Thymus (tissue), 11 donors: ENCODE data around the gene REM1. TPM values are rescaled to one million over a fixed set of nuclear protein-coding genes. Genes with fewer than 3 reads are reported as not detected.
A peak's percentile ranks its signal among the peaks of the same experiment; 100 is the strongest.
"Not testable (repeated sequence)": the region's sequence is repeated elsewhere in the genome, so short reads cannot be mapped to it uniquely, and the experiment has no call there.

Experiments
- DNase-seq, 9 donors: peaks; one replicate each; pipeline ENCODE4 v3.0.0-alpha.2; 2013; ENCODE audit warnings: low spot score in 9 of 9, low read depth in 6 of 9, missing footprints in 1 of 9
- H3K27ac ChIP-seq, 2 donors: one replicate each; pipeline ENCODE4 v1.5.1; 2013; ENCODE audit warnings: control low read depth in 1 of 2, low read depth in 1 of 2, low read length in 1 of 2, mild to moderate bottlenecking in 1 of 2, moderate library complexity in 1 of 2
- H3K27me3 ChIP-seq, 2 donors: one replicate each; pipeline ENCODE4 v1.5.1; 2013; ENCODE audit warnings: low read length in 1 of 2; ENCODE audit not compliant: control insufficient read depth in 2 of 2, insufficient read depth in 1 of 2
- H3K36me3 ChIP-seq, 2 donors: one replicate each; pipeline ENCODE4 v1.5.1; 2013; ENCODE audit warnings: low read length in 1 of 2, mild to moderate bottlenecking in 1 of 2, moderate library complexity in 1 of 2; ENCODE audit not compliant: control insufficient read depth in 2 of 2, insufficient read depth in 2 of 2
- H3K4me1 ChIP-seq, 2 donors: one replicate each; pipeline ENCODE4 v1.5.1; 2013; ENCODE audit warnings: low read length in 2 of 2; ENCODE audit not compliant: control insufficient read depth in 2 of 2, insufficient read depth in 2 of 2
- H3K4me3 ChIP-seq, 2 donors: one replicate each; pipeline ENCODE4 v1.5.1; 2013; ENCODE audit warnings: low read length in 2 of 2, control low read depth in 1 of 2, mild to moderate bottlenecking in 1 of 2
- H3K9me3 ChIP-seq, 2 donors: one replicate each; pipeline ENCODE4 v1.5.1; 2013; ENCODE audit warnings: low read length in 1 of 2, mild to moderate bottlenecking in 1 of 2; ENCODE audit not compliant: control insufficient read depth in 2 of 2, insufficient read depth in 1 of 2
- WGBS: extraction: QIAGEN DNeasy Blood & Tissue Kit; methylation state at CpG from one replicate; pipeline ENCODE4 v1.1.7; 2013; 5-methylcytosine and 5-hydroxymethylcytosine counted together
- polyA plus RNA-seq: library from polyadenylated mRNA; stranded (reverse); fragments of 200-250 nt; gene quantifications from one replicate; pipeline ENCODE4 v1.2.3, GENCODE V29; 2013
- total RNA-seq: library from RNA; stranded (reverse); fragments of 120-200 nt; gene quantifications from one replicate; pipeline ENCODE4 v1.2.4, GENCODE V29; 2013
- donor health status: healthy.

Gene REM1
- total and polyA plus RNA-seq, 2 donors = 0.99 to 1.2 TPM

- Histone ChIP-seq H3K9me3 (no peaks in the 10 kb centered on the region), H3K4me1 (no peaks in the 10 kb centered on the region), H3K36me3 (no peaks in the 10 kb centered on the region), H3K27me3 (peaks cover 0 to 8% of the 10 kb centered on the region in 2 donors), H3K27ac (no peak overlapping the region), H3K4me3 (no peak overlapping the region)
- 62% methylated on average over 6 of the region's 6 CpGs for WGBS
- DNase-seq = no peak
Measured at GRCh38 chr20:31497838-31498540, 22.9 kb downstream of the REM1 start.

DNA sequence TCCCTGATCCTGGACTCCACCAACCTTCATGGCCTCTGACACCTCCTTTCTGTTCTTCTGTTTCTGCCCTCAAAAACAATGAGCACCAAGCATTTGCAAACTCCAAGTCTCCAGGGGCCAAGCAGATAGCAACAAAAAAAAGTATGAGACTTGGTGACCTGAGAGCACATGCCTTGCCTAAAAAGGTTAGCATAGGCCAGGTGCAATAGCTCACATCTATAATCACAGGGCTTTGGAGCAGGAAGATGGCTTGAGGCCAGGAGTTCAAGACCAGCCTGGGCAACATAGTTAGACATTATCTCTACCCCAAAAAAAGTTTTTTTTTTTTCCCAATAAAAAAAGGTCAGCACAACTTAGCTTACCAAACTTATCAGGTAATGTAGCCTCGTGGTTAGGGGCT, 25.4 kb downstream of the REM1 start:
- no peaks in the 10 kb centered on the region for H3K4me1 ChIP-seq
- no peak for DNase-seq
- peaks cover 0 to 11% of the 10 kb centered on the region in 2 donors for H3K27me3 ChIP-seq
- H3K27ac ChIP-seq = no peak overlapping the region
- WGBS = 61% methylated on average over 1 of the region's 1 CpG
- no peak overlapping the region for H3K4me3 ChIP-seq
- H3K9me3 ChIP-seq = no peaks in the 10 kb centered on the region
- no peaks in the 10 kb centered on the region for H3K36me3 ChIP-seq

DNA sequence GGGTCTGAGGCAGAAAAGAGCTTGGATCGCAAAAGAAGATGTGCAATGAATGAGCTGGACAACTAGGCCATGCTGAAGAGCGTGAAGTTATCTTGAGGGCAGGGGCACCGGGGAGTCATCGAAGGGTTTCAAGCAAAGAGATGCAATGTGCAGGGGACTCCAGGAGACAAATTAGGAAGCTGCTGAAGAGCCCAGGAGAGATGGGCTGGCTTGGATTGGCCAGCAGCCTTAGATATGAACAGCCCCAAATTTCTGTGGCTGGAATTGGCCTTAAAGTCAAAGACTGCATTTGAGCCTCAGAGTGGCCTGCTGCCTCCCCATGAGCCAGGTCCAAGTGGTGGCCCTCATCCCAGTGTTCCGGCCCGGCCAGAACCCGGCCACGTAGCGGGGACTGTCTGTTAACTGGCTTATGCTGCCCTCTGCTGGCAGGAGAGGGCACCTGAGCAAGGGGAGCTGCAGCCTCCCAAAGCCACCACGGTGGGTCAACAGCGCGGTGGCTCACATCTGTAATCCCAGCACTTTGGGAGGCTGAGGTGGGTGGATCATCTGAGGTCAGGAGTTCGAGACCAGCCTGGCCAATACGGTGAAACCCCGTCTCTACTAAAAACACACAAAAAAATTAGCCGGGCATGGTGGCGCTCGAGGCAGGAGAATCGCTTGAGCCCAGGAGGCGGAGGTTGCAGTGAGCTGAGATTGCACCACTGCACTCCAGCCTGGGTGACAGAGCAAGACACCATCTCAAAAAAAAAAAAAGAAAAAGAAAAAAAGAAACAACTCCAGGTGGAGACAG, 28.0 kb downstream of the REM1 start:
- peak; percentile 19 to 72 (median 58) for DNase-seq
- not testable (repeated sequence) for H3K9me3 ChIP-seq, H3K27me3 ChIP-seq, H3K4me3 ChIP-seq, H3K36me3 ChIP-seq, H3K27ac ChIP-seq, H3K4me1 ChIP-seq
- WGBS = 37% methylated on average over 20 of the region's 20 CpGs

DNA sequence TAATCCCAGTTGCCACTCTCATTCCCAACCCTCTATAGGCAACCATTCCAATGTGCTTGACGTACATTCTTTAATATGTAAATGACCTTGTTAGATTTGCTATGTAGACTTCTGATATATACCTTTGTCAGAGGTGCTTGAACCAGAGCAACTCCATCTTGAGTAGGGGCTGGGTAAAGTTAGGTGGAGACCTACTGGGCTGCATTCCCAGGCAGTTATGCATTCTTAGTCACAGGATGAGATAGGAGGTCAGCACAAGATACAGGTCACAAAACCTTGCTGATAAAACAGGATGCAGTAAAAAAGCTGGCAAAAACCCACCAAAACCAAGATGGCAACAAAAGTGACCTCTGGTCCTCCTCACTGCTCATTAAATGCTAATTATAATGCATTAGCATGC, 30.8 kb downstream of the REM1 start:
- no peaks in the 10 kb centered on the region for H3K4me1 ChIP-seq
- H3K27ac ChIP-seq = no peak overlapping the region
- H3K36me3 ChIP-seq = no peaks in the 10 kb centered on the region
- peaks cover 0 to 6% of the 10 kb centered on the region in 2 donors for H3K27me3 ChIP-seq
- no peak for DNase-seq
- H3K4me3 ChIP-seq = no peak overlapping the region
- WGBS = 95% methylated on average over 1 of the region's 1 CpG
- no peaks in the 10 kb centered on the region for H3K9me3 ChIP-seq

- H3K36me3 ChIP-seq = no peaks in the 10 kb centered on the region
- no peaks in the 10 kb centered on the region for H3K4me1 ChIP-seq
- no peaks in the 10 kb centered on the region for H3K9me3 ChIP-seq
- no peak overlapping the region for H3K27ac ChIP-seq
- no peak overlapping the region for H3K4me3 ChIP-seq
- no peak for DNase-seq
- peaks cover 0 to 1% of the 10 kb centered on the region in 2 donors for H3K27me3 ChIP-seq
- 94% methylated on average over 5 of the region's 5 CpGs for WGBS
Measured at GRCh38 chr20:31508517-31509244, 33.6 kb downstream of the REM1 start.

- H3K36me3 ChIP-seq = peaks cover 0 to 4% of the 10 kb centered on the region in 2 donors
- no peaks in the 10 kb centered on the region for H3K9me3 ChIP-seq
- under 1% methylated on average over 86 of the region's 86 CpGs for WGBS
- peaks cover 15 to 24% of the 10 kb centered on the region in 2 donors for H3K4me1 ChIP-seq
- no peaks in the 10 kb centered on the region for H3K27me3 ChIP-seq
- H3K27ac ChIP-seq = peak within 1 kb of the TSS; percentile 61 to 76
- peak within 1 kb of the TSS; percentile 96 to 97 for H3K4me3 ChIP-seq
- DNase-seq = peak; percentile 84 to 96 (median 88)
Measured at GRCh38 chr20:31514154-31515071, 39.3 kb downstream of the REM1 start, which contains the start of gene HM13. Gene HM13 (plus strand): TSS chr20:31514442. CDS start chr20:31514552, 110 bp downstream.

GRCh38 chr20:31515072-31515774, 40.1 kb downstream of the REM1 start:
- H3K9me3 ChIP-seq = no peaks in the 10 kb centered on the region
- peaks cover 0 to 5% of the 10 kb centered on the region in 2 donors for H3K36me3 ChIP-seq
- H3K4me1 ChIP-seq = peaks cover 15 to 24% of the 10 kb centered on the region in 2 donors
- DNase-seq = peak in 1 of 9 donors; percentile 11
- H3K27me3 ChIP-seq = no peaks in the 10 kb centered on the region
- 24% methylated on average over 4 of the region's 4 CpGs for WGBS
- H3K27ac ChIP-seq = no peak overlapping the region
- H3K4me3 ChIP-seq = peak overlapping the region; percentile 96 to 97

GRCh38 chr20:31515775-31516107, 40.7 kb downstream of the REM1 start:
- WGBS = 73% methylated on average over 3 of the region's 3 CpGs
- H3K27me3 ChIP-seq = no peaks in the 10 kb centered on the region
- H3K4me3 ChIP-seq = peak overlapping the region; percentile 96 to 97
- H3K27ac ChIP-seq = no peak overlapping the region
- H3K36me3 ChIP-seq = peaks cover 2 to 5% of the 10 kb centered on the region in 2 donors
- no peak for DNase-seq
- peaks cover 15 to 24% of the 10 kb centered on the region in 2 donors for H3K4me1 ChIP-seq
- no peaks in the 10 kb centered on the region for H3K9me3 ChIP-seq
